ENCODE measurements around the gene PTPRN2.

- TF ChIP-seq CTCF (IDR thresholded peaks at IDR 0.05) (no peak), ZFX (IDR thresholded peaks at IDR 0.05; ENCODE audit: borderline replicate concordance) (no peak)
These were observed 566.9 kb downstream of the PTPRN2 start for GRCh38 chr7:158020706-158021095.
